Stimulated activated naive CD8-positive, alpha-beta T cell treated with anti-CD3 and anti-CD28 coated beads, Interleukin-15, amount 100 ng/mL, for 72 hours (primary cell): ENCODE measurements around the gene TPRG1L.
"Not testable (repeated sequence)": the region's sequence is repeated elsewhere in the genome, so short reads cannot be mapped to it uniquely, and the experiment has no call there.

Experiments
- ATAC-seq: fragments of 150-1000 bp; cut with Tn5 transposase; 2 replicates; pipeline ENCODE4 v1.10.0; 2021; ENCODE audit warnings: mild to moderate bottlenecking, moderate library complexity
- DNase-seq, 2 donors: peaks; one replicate each; pipeline ENCODE4 v3.0.0; 2021 to 2022
- H3K27ac Mint-ChIP-seq, 2 donors: one replicate each; pipeline ENCODE4 v1.8.0; 2022; ENCODE audit warnings: mild to moderate bottlenecking in 2 of 2, mixed read lengths in 2 of 2, moderate library complexity in 2 of 2
- H3K27me3 Mint-ChIP-seq: one replicate; pipeline ENCODE4 v1.8.0; 2022; ENCODE audit warnings: mixed read lengths
- H3K4me1 Mint-ChIP-seq: one replicate; pipeline ENCODE4 v1.8.0; 2022; ENCODE audit warnings: mild to moderate bottlenecking, mixed read lengths
- H3K4me3 Mint-ChIP-seq, 2 donors: one replicate each; pipeline ENCODE4 v1.8.0; 2022; ENCODE audit warnings: mild to moderate bottlenecking in 2 of 2, mixed read lengths in 2 of 2, moderate library complexity in 1 of 2
- H3K9me3 Mint-ChIP-seq, 2 donors: one replicate each; pipeline ENCODE4 v1.8.0; 2022; ENCODE audit warnings: mixed read lengths in 2 of 2

TPRG1L gene

GRCh38 chr1:3624200-3625136 is at the start of gene TPRG1L:
TSS of gene TPRG1L (plus strand) at chr1:3625015. CDS start at chr1:3625073, 58 bp downstream.
- Mint-ChIP-seq H3K4me3 (peak within 1 kb of the TSS; percentile 92 to 97), H3K9me3 (no peaks in the 10 kb centered on the region), H3K27me3 (no peaks in the 10 kb centered on the region), H3K4me1 (peaks cover 48% of the 10 kb centered on the region), H3K27ac (peak within 1 kb of the TSS; percentile 87 to 97)
- peak; percentile 97 to 98 for DNase-seq
- peak; percentile 95 for ATAC-seq

GRCh38 chr1:3575515-3575914 is 49.3 kb upstream of the TPRG1L start:
- H3K4me1 Mint-ChIP-seq, ATAC-seq, H3K27me3 Mint-ChIP-seq, H3K4me3 Mint-ChIP-seq, H3K27ac Mint-ChIP-seq, DNase-seq, H3K9me3 Mint-ChIP-seq: not testable (repeated sequence)

- DNase-seq, result no peak
- Mint-ChIP-seq H3K9me3 (no peaks in the 10 kb centered on the region), H3K4me3 (no peak overlapping the region), H3K27ac (no peak overlapping the region), H3K4me1 (no peaks in the 10 kb centered on the region), H3K27me3 (no peaks in the 10 kb centered on the region)
- no peak for ATAC-seq
These were observed 48.8 kb upstream of the TPRG1L start for GRCh38 chr1:3575993-3576392.

- H3K4me3 Mint-ChIP-seq, result no peak overlapping the region
These were observed 47.5 kb upstream of the TPRG1L start for GRCh38 chr1:3577300-3577699.

GRCh38 chr1:3577711-3578432 is 46.9 kb upstream of the TPRG1L start:
- Mint-ChIP-seq H3K27me3 (no peaks in the 10 kb centered on the region), H3K4me1 (no peaks in the 10 kb centered on the region), H3K27ac (no peak overlapping the region), H3K4me3 (no peak overlapping the region), H3K9me3 (no peaks in the 10 kb centered on the region)
- ATAC-seq (no peak), DNase-seq (no peak)

More at GRCh38 chr1:3577300-3577699, 47.5 kb upstream of the TPRG1L start:
- no peaks in the 10 kb centered on the region for H3K9me3 Mint-ChIP-seq
- H3K4me1 Mint-ChIP-seq, result no peaks in the 10 kb centered on the region
- DNase-seq (no peak), ATAC-seq (no peak)
- no peaks in the 10 kb centered on the region for H3K27me3 Mint-ChIP-seq
- H3K27ac Mint-ChIP-seq, result no peak overlapping the region

GRCh38 chr1:3578433-3578805 is 46.4 kb upstream of the TPRG1L start:
- DNase-seq, result no peak
- Mint-ChIP-seq H3K4me1 (no peaks in the 10 kb centered on the region), H3K27ac (no peak overlapping the region), H3K4me3 (no peak overlapping the region), H3K27me3 (no peaks in the 10 kb centered on the region), H3K9me3 (no peaks in the 10 kb centered on the region)
- no peak for ATAC-seq

GRCh38 chr1:3578906-3579305 is 45.9 kb upstream of the TPRG1L start:
- Mint-ChIP-seq H3K4me1 (no peaks in the 10 kb centered on the region), H3K27me3 (no peaks in the 10 kb centered on the region), H3K9me3 (no peaks in the 10 kb centered on the region), H3K4me3 (no peak overlapping the region), H3K27ac (no peak overlapping the region)
- DNase-seq (no peak), ATAC-seq (no peak)

- ATAC-seq (no peak), DNase-seq (no peak)
- Mint-ChIP-seq H3K4me3 (no peak overlapping the region), H3K4me1 (no peaks in the 10 kb centered on the region), H3K9me3 (no peaks in the 10 kb centered on the region), H3K27me3 (no peaks in the 10 kb centered on the region), H3K27ac (no peak overlapping the region)
These were observed 45.2 kb upstream of the TPRG1L start for GRCh38 chr1:3579626-3580025.

- ATAC-seq (no peak), DNase-seq (no peak)
- H3K9me3 Mint-ChIP-seq, result no peaks in the 10 kb centered on the region
- no peaks in the 10 kb centered on the region for H3K27me3 Mint-ChIP-seq
- no peaks in the 10 kb centered on the region for H3K4me1 Mint-ChIP-seq
- H3K27ac Mint-ChIP-seq, result no peak overlapping the region
- no peak overlapping the region for H3K4me3 Mint-ChIP-seq
These were observed 44.6 kb upstream of the TPRG1L start for GRCh38 chr1:3580231-3580630.

GRCh38 chr1:3581296-3582036 is 43.3 kb upstream of the TPRG1L start:
- Mint-ChIP-seq H3K4me1 (no peaks in the 10 kb centered on the region), H3K9me3 (no peaks in the 10 kb centered on the region), H3K4me3 (no peak overlapping the region), H3K27ac (no peak overlapping the region), H3K27me3 (no peaks in the 10 kb centered on the region)
- ATAC-seq (no peak), DNase-seq (no peak)

GRCh38 chr1:3583751-3584150 is 41.1 kb upstream of the TPRG1L start:
- ATAC-seq, H3K27ac Mint-ChIP-seq, H3K4me1 Mint-ChIP-seq, H3K4me3 Mint-ChIP-seq, H3K9me3 Mint-ChIP-seq, DNase-seq, H3K27me3 Mint-ChIP-seq: not testable (repeated sequence)

GRCh38 chr1:3584915-3585314 is 39.9 kb upstream of the TPRG1L start:
- Mint-ChIP-seq H3K27ac (no peak overlapping the region), H3K27me3 (no peaks in the 10 kb centered on the region), H3K4me1 (no peaks in the 10 kb centered on the region), H3K4me3 (no peak overlapping the region), H3K9me3 (no peaks in the 10 kb centered on the region)
- ATAC-seq (peak; percentile 69), DNase-seq (peak in 1 of 2 donors; percentile 28)

- not testable (repeated sequence) for H3K27ac Mint-ChIP-seq, H3K4me3 Mint-ChIP-seq, ATAC-seq, H3K9me3 Mint-ChIP-seq, H3K4me1 Mint-ChIP-seq, DNase-seq, H3K27me3 Mint-ChIP-seq
These were observed 39.4 kb upstream of the TPRG1L start for GRCh38 chr1:3585353-3585868.

GRCh38 chr1:3585940-3586568 is 38.8 kb upstream of the TPRG1L start:
- Mint-ChIP-seq H3K4me3 (no peak overlapping the region), H3K9me3 (no peaks in the 10 kb centered on the region), H3K27me3 (no peaks in the 10 kb centered on the region), H3K4me1 (no peaks in the 10 kb centered on the region), H3K27ac (no peak overlapping the region)
- DNase-seq, result no peak
- ATAC-seq, result no peak
